ENCODE data around the gene ISLR2.

- TF ChIP-seq POLR2A (IDR thresholded peaks at IDR 0.05): no peak
- no peak for TF ChIP-seq CTCF (IDR thresholded peaks at IDR 0.05)
Measured at GRCh38 chr15:74156678-74157411, 26.5 kb downstream of the ISLR2 start.

Measured in vagina (tissue), 2 donors.